Right cardiac atrium (tissue), 5 donors: ENCODE data around the gene STX8. TPM values are rescaled to one million over a fixed set of nuclear protein-coding genes. Genes with fewer than 3 reads are reported as not detected.
"Not testable (repeated sequence)": the region's sequence is repeated elsewhere in the genome, so short reads cannot be mapped to it uniquely, and the experiment has no call there.

ENCODE experiments used
- ATAC-seq, 2 donors: fragments of 200-7000 bp; cut with Tn5 transposase; one replicate each; pipeline versions ENCODE4 v1.8.0 to v1.9.1; 2020; ENCODE audit warnings: moderate library complexity in 2 of 2, mild to moderate bottlenecking in 1 of 2
- DNase-seq, 3 donors: peaks; one replicate each; pipeline ENCODE4 v3.0.0-alpha.2; 2020
- H3K27ac ChIP-seq: one replicate; pipeline ENCODE4 v1.5.1; 2013; ENCODE audit warnings: mild to moderate bottlenecking, low read length, control low read depth, moderate library complexity
- H3K27me3 ChIP-seq: one replicate; pipeline ENCODE4 v1.6.1; 2013; ENCODE audit not compliant: control insufficient read depth, insufficient read depth
- H3K4me1 ChIP-seq: one replicate; pipeline ENCODE4 v1.6.1; 2013; ENCODE audit warnings: low read length; ENCODE audit not compliant: control insufficient read depth, insufficient read depth
- H3K4me3 ChIP-seq: one replicate; pipeline ENCODE4 v1.5.1; 2013; ENCODE audit warnings: low read length, control low read depth
- H3K9me3 ChIP-seq: one replicate; pipeline ENCODE4 v1.6.1; 2013; ENCODE audit warnings: low read length; ENCODE audit not compliant: control insufficient read depth
- WGBS: extraction: QIAGEN DNeasy Blood & Tissue Kit; methylation state at CpG from one replicate; pipeline ENCODE4 v1.1.7; 2013; 5-methylcytosine and 5-hydroxymethylcytosine counted together
- intact Hi-C, 4 donors: fragments of 100-400 bp; cut with DNase I; formaldehyde crosslinking; loops; one replicate each; pipeline versions ENCODE4 v1.11.0 to v1.14.0; 2022 to 2023
- polyA plus RNA-seq: library from polyadenylated mRNA; stranded (reverse); fragments of 200-250 nt; gene quantifications from one replicate; pipeline ENCODE4 v1.2.3, GENCODE V29; 2013
- total RNA-seq, 4 donors: library from RNA; stranded (reverse); fragmentation: NEBNext Ultra II Directional; extraction: Animal tissue kit (Norgen Biotek cat#: 25700); gene quantifications; one replicate each; pipeline ENCODE4 v1.2.1, GENCODE V29; 2021
- donor health status: healthy with polysubstance abuse.
- donor health status: DM: no; HTN: yes; CAD: no.
- donor health status: DM: no; HTN: no; CAD: no.
- donor health status: DM: no; HTN: yes; CAD: no; lungs with severe emphysema.
- donor health status: DM: yes; HTN: yes; CAD: no.

STX8 gene
- total and polyA plus RNA-seq, 5 donors, result 54.4 to 68.3 (median 61.9) TPM

DNA sequence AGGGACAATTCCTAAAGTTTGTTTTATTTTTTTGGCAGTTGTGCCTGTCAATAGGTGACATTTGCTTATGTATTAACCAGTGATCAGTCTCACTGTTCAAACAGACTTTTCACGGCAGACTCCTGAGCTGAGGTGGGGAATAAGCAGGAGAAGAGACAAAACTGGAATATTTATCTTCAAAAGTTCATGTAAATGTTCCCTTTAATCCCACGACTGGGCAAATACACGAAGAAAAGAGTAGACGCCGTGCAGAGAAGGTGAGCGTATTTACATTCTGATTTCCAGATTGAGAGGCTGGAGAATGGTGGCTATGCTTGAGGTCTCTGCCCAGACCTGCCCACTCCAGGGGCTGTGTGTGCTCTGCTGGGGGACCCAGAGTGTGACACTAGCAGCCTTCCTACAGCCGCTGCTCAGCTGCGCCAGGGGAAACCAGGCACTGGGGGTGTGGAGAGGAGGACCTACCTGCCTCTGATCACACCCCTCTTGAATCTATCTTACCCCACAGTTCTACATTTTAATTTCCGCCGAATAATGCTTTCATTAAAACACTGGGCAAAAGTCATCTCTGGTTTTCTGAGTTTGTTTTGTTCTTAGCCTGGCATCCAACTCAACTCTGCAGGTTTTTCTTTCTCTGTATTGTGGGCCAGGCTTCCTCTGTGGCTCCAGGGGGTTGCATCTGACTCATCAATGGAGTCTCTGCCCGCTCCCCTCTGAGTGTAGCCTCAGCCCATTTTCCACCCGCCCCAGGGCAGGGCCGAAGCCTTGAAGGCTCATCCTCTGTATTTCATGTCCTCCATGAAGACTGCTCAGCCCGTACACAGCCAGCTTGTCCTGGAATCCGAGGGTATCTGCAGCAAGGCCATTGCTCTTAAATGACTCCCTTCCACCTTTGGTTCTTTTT lies 317.3 kb downstream of the STX8 start:
- no peak overlapping the region for H3K27ac ChIP-seq
- no peaks in the 10 kb centered on the region for H3K27me3 ChIP-seq
- WGBS, result 93% methylated on average over 15 of the region's 15 CpGs
- ATAC-seq, result no peak
- H3K4me3 ChIP-seq, result no peak overlapping the region
- no peak for DNase-seq
- peaks cover 3% of the 10 kb centered on the region for H3K4me1 ChIP-seq
- intact Hi-C loops, result no loop called here
- H3K9me3 ChIP-seq, result no peaks in the 10 kb centered on the region

DNA sequence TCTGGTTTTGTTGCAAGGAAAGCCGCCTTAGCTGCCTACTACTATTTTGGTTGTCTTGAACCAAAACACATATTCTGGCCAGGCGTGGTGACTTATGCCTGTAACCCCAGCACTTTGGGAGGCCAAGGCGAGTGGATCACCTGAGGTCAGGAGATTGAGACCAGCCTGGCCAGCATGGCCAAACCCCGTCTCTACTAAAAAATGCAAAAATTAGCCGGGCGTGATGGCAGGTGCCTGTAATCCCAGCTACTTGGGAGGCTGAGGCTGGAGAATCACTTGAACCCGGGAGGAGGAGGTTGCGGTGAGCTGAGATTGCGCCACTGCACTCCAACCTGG lies 318.0 kb downstream of the STX8 start:
- H3K4me1 ChIP-seq, DNase-seq, ATAC-seq, intact Hi-C loops, H3K27ac ChIP-seq, H3K9me3 ChIP-seq, H3K4me3 ChIP-seq, H3K27me3 ChIP-seq: not testable (repeated sequence)
- WGBS, result 94% methylated on average over 9 of the region's 9 CpGs

DNA sequence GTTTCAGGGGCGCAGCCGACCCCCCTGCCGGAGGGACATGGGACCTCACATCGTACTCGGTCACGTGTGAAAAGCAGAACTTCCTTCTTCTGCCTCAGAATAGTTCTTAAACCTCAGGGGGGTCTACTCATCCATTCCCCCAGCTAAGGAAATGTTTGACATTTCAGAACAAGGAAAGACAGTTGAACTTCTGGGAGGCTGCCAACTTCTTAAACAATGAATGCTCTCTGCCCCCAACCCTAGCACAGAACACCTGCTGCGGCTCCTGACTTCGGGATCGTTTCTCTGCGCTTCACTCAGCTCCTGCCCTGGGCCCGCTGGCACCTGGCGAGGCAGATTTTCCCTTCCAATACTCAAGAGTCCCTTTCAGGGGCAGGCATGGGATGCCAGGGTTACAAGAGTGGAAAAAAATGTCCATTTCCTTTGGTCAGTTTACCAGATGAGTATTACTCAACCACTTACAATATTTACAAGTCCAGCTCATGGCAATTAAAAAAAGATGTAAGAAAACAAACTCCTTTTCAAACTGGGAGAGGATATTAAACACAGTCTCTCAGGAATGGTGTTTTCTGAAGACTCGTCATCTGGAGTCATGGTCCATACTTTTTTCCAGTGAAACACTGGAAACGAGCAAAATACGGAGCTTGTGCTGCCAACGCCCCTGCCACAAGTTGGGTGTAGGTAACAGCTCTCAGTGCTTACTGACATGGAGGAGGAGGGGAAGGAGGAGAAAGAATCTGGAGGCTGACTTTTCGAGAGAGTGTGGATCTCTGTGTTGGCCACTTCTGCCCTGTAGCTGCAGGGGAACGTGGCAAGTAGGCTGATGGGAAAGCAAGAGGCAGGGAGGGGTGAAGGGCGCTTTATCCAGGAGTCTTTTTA lies 318.6 kb downstream of the STX8 start:
- Histone ChIP-seq H3K27me3 (no peaks in the 10 kb centered on the region), H3K9me3 (no peaks in the 10 kb centered on the region), H3K4me1 (peaks cover 3% of the 10 kb centered on the region), H3K27ac (no peak overlapping the region), H3K4me3 (no peak overlapping the region)
- DNase-seq, result no peak
- intact Hi-C loops, result no loop called here
- WGBS, result 64% methylated on average over 19 of the region's 19 CpGs
- ATAC-seq, result no peak

DNA sequence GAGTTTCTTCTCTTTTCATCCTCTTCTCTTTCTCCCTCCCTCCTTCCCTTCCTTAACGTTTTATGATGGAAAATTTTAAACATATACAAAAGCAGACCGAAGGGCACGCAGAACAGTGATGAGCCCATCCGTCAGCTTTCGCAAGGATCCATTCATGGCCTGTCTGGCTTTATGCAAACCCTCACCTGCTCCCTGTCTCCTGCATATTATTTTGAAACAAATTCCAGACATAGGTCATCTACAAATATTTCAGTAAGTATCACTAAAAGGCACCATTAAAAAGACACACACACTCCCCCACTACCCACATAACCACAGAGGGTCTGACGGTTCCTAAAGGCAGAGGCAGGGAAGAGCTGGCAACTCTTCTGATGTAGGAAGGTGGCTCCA lies 319.3 kb downstream of the STX8 start:
- 80% methylated on average over 6 of the region's 6 CpGs for WGBS

DNA sequence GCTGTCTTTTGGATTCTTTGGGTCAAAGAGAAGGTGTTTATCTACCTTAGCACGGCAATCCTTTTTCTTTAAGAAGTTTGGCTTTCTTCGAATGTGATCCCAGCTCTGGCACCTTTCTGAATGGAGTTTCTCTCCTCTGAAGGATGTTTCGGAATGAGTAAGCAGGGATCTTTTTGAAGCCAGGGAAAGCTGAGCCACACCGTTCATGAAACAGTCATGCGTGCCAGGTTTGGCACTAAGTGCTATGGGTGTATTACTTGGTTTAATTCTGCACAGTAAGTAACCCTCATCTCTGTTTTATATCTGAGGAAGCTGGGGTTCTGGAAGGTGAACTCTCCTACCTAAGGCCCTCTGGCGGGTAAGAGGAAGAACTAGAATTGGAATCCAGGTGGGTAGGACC lies 319.8 kb downstream of the STX8 start:
- peaks cover 3% of the 10 kb centered on the region for H3K4me1 ChIP-seq
- 89% methylated on average over 6 of the region's 6 CpGs for WGBS
- H3K27ac ChIP-seq, result no peak overlapping the region
- DNase-seq, result no peak
- H3K9me3 ChIP-seq, result no peaks in the 10 kb centered on the region
- no peak for ATAC-seq
- intact Hi-C loops, result no loop called here
- H3K27me3 ChIP-seq, result no peaks in the 10 kb centered on the region
- no peak overlapping the region for H3K4me3 ChIP-seq

More for the DNA sequence above, 319.3 kb downstream of the STX8 start:
- DNase-seq (no peak), ATAC-seq (no peak)
- intact Hi-C loops, result no loop called here
- no peaks in the 10 kb centered on the region for H3K27me3 ChIP-seq
- H3K4me3 ChIP-seq, result no peak overlapping the region
- H3K4me1 ChIP-seq, result peaks cover 3% of the 10 kb centered on the region
- H3K9me3 ChIP-seq, result no peaks in the 10 kb centered on the region
- H3K27ac ChIP-seq, result no peak overlapping the region

DNA sequence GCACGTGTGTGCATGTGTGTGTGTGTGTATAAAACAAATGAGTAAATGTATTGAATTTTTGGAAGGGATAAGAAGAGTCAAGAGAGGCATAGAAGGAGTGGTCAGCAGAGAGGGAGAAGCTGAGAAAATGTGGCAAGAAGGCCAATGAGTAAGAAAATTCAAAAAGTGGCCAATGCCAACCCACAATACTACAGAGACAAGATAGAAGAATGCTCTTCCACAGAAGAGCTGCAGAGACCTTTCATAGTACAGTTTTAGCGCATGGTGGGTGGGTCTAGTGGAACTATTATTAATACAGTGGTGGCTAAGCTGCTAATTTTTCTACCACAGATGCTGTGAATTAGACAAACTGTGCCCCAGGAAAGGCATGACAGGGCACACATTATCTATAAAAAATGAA lies 320.8 kb downstream of the STX8 start:
- DNase-seq (no peak), ATAC-seq (no peak)
- Histone ChIP-seq H3K27me3 (no peaks in the 10 kb centered on the region), H3K9me3 (no peaks in the 10 kb centered on the region), H3K4me1 (peaks cover 3% of the 10 kb centered on the region), H3K27ac (no peak overlapping the region), H3K4me3 (no peak overlapping the region)
- intact Hi-C loops, result no loop called here
- WGBS, result 97% methylated on average over 2 of the region's 2 CpGs

DNA sequence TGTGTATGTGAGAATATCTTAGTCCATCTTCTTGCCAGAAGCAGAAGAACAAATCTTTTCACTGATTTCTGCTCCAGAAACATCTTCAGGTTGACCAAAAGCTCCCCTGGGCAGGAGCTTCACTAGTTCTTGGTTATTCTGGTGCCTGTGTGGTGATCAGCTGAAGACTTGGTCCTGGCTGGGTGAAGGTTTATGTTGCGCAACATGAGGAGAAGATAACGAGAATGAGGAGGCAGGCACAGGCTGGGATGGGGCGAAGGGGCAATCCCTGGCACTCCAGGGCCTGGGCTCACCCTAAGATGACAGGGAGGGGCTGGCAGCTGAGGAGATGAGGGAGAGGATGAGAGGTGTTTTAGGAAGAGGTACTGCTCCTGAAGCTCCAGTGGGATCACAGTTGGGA lies 322.3 kb downstream of the STX8 start:
- intact Hi-C loops, result no loop called here
- no peak overlapping the region for H3K27ac ChIP-seq
- ATAC-seq (no peak), DNase-seq (no peak)
- H3K9me3 ChIP-seq, result no peaks in the 10 kb centered on the region
- no peaks in the 10 kb centered on the region for H3K27me3 ChIP-seq
- no peaks in the 10 kb centered on the region for H3K4me1 ChIP-seq
- no peak overlapping the region for H3K4me3 ChIP-seq
- WGBS, result 90% methylated on average over 3 of the region's 3 CpGs

DNA sequence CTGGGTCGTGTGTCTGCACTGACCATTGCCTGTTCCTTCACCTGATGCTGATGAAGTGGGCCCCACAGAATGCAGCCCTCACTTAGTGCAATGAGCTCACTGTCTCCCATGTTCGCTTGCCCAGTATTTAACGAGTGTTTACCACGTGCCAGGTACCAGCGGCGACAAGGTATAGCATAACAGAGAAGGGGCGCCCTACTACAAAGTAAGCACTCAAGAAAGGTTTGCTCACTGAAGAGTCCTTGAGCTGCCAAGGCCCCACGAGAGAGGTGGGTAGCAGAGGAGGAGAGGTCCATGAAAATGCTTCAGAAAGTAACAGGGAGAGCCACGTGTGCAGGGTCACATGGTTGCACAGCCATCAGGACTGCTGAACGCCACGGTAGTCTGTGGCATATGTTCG lies 324.3 kb downstream of the STX8 start:
- no peaks in the 10 kb centered on the region for H3K9me3 ChIP-seq
- 86% methylated on average over 12 of the region's 12 CpGs for WGBS
- DNase-seq (no peak), ATAC-seq (no peak)
- intact Hi-C loops, result no loop called here
- no peaks in the 10 kb centered on the region for H3K27me3 ChIP-seq
- H3K4me1 ChIP-seq, result no peaks in the 10 kb centered on the region
- H3K4me3 ChIP-seq, result no peak overlapping the region
- H3K27ac ChIP-seq, result no peak overlapping the region

DNA sequence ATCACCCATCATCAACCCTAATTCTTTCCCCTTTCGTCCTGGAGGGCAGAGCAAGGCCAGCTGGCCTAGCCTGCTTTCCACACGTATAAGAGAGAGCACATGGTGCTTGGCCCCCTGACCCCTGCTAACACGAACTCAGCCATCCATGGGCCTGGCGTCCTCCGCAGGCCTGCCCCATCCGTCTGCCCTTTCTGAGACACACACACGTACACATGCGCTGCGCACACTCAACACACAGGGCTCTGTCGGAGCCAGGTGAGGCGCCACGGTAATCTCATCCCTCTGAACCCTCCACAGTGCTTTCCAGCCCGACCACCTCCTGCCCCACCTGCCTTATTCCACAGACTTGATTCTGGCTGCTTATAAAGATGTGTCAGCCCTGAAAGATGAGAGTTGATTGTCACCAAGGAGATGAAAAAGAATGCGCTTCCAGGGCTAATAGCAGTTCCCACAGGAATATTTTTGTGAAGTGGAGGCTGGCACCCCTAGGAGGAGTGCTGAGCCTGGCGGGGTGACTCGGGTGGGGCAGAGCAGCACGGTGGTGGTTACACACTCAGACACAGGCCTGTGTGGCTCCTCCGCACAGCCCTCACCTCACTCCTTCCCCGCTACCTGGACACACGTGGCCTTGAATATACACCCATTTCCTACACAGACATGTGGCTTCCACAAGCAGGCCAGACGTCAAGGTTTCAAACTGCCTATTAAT lies 326.2 kb downstream of the STX8 start:
- H3K9me3 ChIP-seq, result no peaks in the 10 kb centered on the region
- peak in 1 of 3 donors; percentile 49 for DNase-seq
- no peak overlapping the region for H3K4me3 ChIP-seq
- no peak overlapping the region for H3K27ac ChIP-seq
- H3K27me3 ChIP-seq, result no peaks in the 10 kb centered on the region
- ATAC-seq, result no peak
- intact Hi-C loops, result no loop called here
- 92% methylated on average over 21 of the region's 21 CpGs for WGBS
- no peaks in the 10 kb centered on the region for H3K4me1 ChIP-seq

DNA sequence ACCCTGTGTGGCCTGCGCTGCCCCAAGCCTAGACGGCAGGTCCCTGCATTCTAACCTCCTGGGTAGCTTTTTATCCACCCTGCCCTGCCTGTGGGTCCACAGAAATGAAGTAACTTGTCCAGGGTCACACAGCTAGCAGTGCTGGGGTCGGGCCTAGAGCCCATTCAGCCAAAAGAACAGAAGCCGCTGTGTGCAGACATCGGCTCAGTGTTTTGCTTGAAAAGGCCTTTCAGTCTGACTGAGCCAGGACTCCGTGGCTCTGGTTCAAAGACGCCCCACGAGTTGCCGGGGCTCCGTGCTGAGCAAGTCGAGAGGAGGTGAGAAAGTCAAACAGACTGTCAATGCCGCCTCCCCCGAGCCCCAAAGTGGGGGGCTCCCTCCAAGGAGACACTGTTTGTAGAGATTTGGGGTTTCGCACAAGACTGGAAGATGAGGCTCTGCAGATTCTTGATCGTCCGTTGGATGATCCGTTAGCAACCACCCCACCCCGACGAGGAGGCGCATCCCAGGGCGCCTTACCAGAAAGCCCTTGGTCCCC lies 328.1 kb downstream of the STX8 start:
- 90% methylated on average over 21 of the region's 21 CpGs for WGBS
- H3K4me3 ChIP-seq, result no peak overlapping the region
- H3K27me3 ChIP-seq, result no peaks in the 10 kb centered on the region
- DNase-seq (peak in 1 of 3 donors; percentile 39), ATAC-seq (no peak)
- H3K27ac ChIP-seq, result no peak overlapping the region
- intact Hi-C loops, result no loop called here
- no peaks in the 10 kb centered on the region for H3K9me3 ChIP-seq
- no peaks in the 10 kb centered on the region for H3K4me1 ChIP-seq
